HG03439 (cell line): Measurements from ENCODE around the gene EI24.

Experiments used
- ATAC-seq: cut with Tn5 transposase; IDR thresholded peaks from one replicate; pipeline ENCODE4 v1.9.1; 2021; ENCODE audit warnings: mild to moderate bottlenecking, moderate library complexity; ENCODE audit not compliant: unreplicated experiment

EI24 gene

GRCh38 chr11:125578783-125579182 is 9.5 kb downstream of the EI24 start:
- no peak for ATAC-seq

- no peak for ATAC-seq
Observed at GRCh38 chr11:125579811-125580210, 10.5 kb downstream of the EI24 start.

DNA sequence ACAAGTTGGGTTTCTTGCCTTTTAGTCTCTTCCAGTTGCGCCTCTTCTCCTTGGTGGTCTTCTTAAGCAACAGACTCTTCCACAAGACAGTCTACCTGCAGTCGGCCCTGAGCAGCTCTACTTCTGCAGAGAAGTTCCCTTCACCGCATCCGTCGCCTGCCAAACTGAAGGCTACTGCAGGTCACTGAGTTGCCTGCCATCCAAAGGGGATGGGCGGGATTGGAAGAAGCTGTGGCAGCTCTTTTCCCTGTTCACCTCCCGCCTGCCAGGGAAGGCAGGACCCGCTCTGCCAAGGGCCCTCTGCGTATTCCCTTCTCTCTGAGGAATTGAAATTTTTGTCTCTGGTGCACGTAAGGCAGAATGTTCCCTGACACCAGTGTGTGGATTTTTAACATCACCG is 14.2 kb downstream of the EI24 start:
- no peak for ATAC-seq

- ATAC-seq = no peak
Observed at GRCh38 chr11:125585487-125585886, 16.2 kb downstream of the EI24 start.

DNA sequence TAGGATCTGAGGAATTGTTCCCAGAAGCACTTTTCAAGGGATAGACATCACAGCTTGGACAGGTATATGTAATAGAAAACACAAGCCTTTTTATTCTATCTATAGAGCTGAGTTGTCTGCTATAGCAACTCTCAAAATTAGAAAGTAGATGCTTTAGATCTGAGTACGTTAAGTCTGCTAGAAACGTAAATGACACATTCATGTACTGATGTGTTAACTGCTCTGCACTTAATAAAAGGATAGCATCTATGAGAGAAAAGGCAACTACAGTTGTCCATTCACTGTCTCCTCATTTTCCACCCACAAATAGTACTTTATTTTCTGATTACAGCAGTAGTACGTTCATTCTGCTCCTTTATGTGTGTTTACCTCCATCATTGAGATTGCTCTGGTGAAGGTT is 17.3 kb downstream of the EI24 start:
- no peak for ATAC-seq

DNA sequence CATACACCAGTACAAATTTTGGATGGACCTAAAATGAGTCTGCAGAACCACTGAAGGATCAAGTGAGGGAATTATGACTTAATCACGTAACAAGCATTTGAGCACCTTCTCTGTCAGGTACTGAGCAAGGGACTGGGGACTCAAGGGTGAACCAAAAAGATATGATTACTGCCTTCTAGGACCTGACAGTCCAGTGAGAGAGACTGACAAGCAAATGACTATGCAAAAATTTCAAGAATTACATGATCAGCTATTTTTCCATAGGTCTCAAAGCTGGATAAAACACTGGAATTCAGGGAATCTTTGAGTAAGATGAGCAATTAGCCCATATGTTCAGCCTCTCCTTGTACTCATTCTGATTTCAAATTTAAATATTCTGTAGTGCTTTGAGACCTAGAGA is 18.2 kb downstream of the EI24 start:
- no peak for ATAC-seq

GRCh38 chr11:125588505-125588904 is 19.2 kb downstream of the EI24 start:
- no peak for ATAC-seq

DNA sequence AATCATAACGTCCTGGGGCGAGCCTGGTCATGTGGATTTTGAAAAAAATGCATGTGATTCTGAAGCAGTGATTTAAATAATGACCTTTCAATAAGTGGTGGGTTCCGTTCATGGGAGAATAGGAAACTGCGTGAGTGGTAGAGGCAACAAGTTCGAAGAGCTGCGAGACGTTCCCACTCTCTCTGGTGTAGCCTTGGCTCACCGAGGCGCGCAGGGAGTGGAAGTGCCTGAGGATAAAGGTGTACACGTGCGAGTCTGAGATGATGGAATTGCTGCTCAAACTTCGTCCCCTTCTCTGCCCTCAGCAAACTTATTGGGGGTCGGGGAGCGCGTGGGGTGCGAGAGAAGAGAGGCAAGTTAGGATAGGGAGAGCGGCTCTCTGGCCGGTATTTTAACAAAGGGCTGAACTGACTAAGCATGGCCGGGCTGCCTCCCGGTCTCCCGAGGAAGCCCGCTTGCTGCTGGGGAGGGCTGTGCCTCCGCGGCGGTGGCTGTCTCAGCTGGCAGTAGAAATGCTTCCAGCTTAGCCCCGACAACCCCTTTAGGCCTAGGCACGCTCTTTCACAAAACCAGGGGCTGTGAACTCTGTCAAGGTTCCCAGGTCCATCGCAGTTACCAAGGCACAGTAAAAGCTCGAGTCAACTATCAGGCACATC is 22.5 kb downstream of the EI24 start:
- peak; percentile 21 for ATAC-seq

GRCh38 chr11:125592305-125593113 is 23.2 kb downstream of the EI24 start, which contains the start of gene STT3A:
Gene STT3A, plus strand, starts transcription at chr11:125592852. Its CDS starts 3,064 bp downstream, at chr11:125595916.
- peak; percentile 98 for ATAC-seq

- ATAC-seq = no peak
Observed at GRCh38 chr11:125593114-125593820, 24.0 kb downstream of the EI24 start.

DNA sequence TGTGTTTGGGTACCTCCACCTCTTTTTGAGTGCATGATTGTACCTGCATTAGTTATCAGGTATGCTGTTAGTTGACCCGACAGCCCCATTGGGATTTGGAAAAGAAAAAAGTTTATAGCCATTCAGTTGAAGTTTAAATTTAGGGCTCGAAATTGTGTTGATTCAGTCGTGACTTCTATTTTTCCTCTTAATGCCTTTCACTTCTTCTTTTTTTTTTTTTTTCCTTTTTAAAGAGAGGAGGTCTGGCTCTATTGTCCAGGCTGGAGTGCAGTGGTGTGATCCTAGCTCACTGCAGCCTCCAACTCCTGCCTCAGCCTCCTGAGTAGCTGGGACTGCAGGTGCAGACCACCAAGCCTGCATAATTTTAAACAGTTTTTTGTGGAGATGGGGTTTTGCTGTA is 25.7 kb downstream of the EI24 start:
- no peak for ATAC-seq

DNA sequence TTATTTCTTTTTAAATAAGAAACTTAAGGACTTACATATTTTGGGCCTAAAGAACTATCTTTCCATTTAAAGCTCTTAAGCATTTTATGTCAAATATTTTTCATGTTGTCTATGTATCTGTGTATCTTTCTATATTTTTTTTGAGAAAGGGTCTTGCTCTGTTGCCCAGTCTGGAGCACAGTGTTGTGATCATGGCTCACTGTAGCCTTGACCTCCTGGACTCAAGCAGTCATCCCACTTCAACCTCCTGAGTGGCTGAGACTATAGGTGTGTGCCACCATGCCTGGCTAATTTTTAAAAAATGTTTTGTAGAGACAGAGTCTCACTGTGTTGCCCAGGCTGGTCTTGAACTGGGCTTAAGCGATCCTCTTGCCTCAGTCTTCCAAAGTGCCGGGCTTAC is 31.4 kb downstream of the EI24 start:
- no peak for ATAC-seq

GRCh38 chr11:125603207-125603606 is 33.9 kb downstream of the EI24 start:
- ATAC-seq = no peak

DNA sequence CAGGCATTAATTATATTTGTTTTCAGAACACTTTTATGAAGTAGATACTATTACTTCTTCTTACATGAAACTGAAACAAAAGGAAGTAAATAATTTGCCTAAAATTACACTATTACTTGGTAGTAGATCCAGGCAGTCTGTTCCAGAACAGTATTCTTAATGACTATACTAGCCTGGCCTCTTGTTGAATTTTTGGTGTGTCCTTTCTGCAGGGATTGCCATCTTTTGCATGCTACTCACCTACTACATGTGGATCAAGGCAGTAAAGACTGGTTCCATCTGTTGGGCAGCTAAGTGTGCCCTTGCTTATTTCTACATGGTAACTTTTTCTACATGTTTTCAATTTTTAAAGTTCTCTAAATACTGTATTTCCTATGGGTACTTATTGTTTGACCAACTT is 36.1 kb downstream of the EI24 start:
- ATAC-seq = no peak

- ATAC-seq = no peak
Observed at GRCh38 chr11:125609545-125609944, 40.3 kb downstream of the EI24 start.

GRCh38 chr11:125618383-125618782 is 49.1 kb downstream of the EI24 start:
- ATAC-seq = no peak

DNA sequence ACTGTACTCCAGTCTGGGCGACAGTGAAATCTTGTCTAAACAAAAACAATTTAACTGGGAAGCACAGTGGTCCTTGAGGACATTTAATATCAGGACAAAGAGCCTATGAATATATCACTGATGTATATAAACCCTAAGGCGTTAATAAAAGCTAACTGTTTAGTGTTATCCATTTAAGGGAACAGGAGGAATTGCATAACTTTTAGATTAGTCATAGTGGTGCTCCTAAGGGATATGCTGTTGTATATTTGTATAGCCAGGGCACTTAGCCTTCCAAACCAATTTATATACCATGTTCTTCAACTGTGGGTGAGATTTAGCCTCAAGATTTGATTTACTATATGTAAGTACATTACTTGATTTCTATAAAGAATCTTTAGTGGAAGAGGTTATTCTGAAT is 52.7 kb downstream of the EI24 start:
- no peak for ATAC-seq

DNA sequence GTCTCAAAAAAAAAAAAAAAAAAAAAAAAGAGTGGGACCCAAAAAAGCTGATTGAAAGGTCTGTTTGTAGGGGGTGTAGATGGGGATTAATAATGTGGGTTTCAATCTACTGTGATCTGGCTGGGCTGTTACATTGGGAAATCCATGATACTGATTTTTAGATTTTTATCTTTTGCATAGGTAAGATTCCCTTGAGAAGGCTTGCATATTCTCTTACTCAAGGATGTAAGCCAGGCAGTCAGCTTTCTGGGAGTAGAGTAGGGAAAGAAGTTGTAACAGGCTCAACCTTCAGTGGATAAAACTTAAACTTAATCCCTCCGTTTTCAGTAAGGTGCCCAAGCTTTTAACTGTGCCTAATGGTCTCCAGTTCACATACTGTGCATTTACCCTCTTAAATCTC is 53.8 kb downstream of the EI24 start:
- no peak for ATAC-seq

DNA sequence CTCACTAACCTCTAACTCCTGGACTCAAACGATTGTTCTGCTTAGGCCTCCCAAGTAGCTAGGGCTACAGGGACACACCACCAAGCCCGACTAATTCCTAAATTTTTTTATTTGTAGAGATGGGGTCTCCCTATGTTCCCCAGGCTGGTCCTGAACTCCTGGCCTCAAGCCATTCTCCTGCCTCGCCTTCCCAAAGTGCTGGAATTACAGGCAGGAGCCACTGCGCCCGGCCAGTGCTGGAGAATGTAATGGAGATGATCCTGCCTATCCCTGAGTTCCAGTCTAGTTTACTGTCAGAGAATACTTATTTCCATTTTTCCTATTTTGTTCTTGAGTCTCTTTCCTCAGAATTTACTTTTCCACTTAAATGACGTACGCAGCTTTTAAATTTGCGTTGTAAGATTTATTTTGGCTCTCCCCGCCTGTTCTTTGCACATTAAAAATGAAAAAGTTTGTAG is 55.5 kb downstream of the EI24 start, which contains the start of gene CHEK1:
CHEK1 (plus strand) TSS at position 408 of the 458 bp plus-strand sequence. CDS start 1,606 bp downstream, outside the sequence.
- ATAC-seq = no peak

GRCh38 chr11:125625225-125625629 is 56.0 kb downstream of the EI24 start:
- no peak for ATAC-seq

GRCh38 chr11:125625630-125626287 is 56.5 kb downstream of the EI24 start:
- ATAC-seq = peak; percentile 83
